PC-3 (cell line): ENCODE results near the gene CTSD. TPM values are rescaled to one million over a fixed set of nuclear protein-coding genes. Genes with fewer than 3 reads are reported as not detected.

Experiments used
- ATAC-seq: fragments of 200-7000 bp; cut with Tn5 transposase; 2 replicates; pipeline ENCODE4 v1.9.1; 2020; ENCODE audit warnings: mild to moderate bottlenecking, moderate library complexity
- BruUV-seq: library from RNA; stranded (reverse); fragments of 400-500 nt; replicated peaks from 2 replicates; lab custom pipeline; 2021; lab: Mats Ljungman, UMichigan
- CTCF ChIA-PET: fragments of 300-600 bp; sonication (Branson Sonifier 250); formaldehyde crosslinking; loops from one replicate; lab custom pipeline; 2022; ENCODE audit warnings: antibody characterized with exemption; lab: Charles Lee
- POLR2A ChIA-PET: fragments of 300-600 bp; sonication (Branson Sonifier 250); formaldehyde crosslinking; loops from one replicate; lab custom pipeline; 2022; ENCODE audit warnings: antibody characterized with exemption; ENCODE audit not compliant: unreplicated experiment; lab: Charles Lee
- DNase-seq: peaks from one replicate; pipeline ENCODE4 v3.0.0-alpha.2; 2015
- H2AFZ ChIP-seq: fragments of 300-600 bp; sonication (generic); 2 replicates; pipeline ENCODE4 v1.6.0; 2016; ENCODE audit warnings: antibody characterized with exemption, low read length
- H3F3A ChIP-seq: fragments of 300-600 bp; sonication (generic); one replicate; pipeline ENCODE4 v1.6.0; 2017; ENCODE audit warnings: antibody characterized with exemption, low read length, control low read depth, mild to moderate bottlenecking; ENCODE audit not compliant: unreplicated experiment
- H3K27ac ChIP-seq: fragments of 300-600 bp; sonication (generic); 2 replicates; pipeline ENCODE4 v1.5.1; 2016; ENCODE audit warnings: mild to moderate bottlenecking, low read length
- H3K27me3 ChIP-seq: fragments of 300-600 bp; sonication (generic); 2 replicates; pipeline ENCODE4 v1.6.1; 2016; ENCODE audit warnings: low read length, mixed read lengths
- H3K36me3 ChIP-seq: fragments of 300-600 bp; sonication (generic); 2 replicates; pipeline ENCODE4 v1.6.1; 2016; ENCODE audit warnings: low read depth, mixed run types, low read length, mixed read lengths
- H3K4me1 ChIP-seq: fragments of 300-600 bp; sonication (generic); 2 replicates; pipeline ENCODE4 v1.5.1; 2016; ENCODE audit warnings: low read length; ENCODE audit not compliant: insufficient read depth
- H3K4me2 ChIP-seq: fragments of 300-600 bp; sonication (generic); 2 replicates; pipeline ENCODE4 v1.6.0; 2016; ENCODE audit warnings: low read length
- H3K4me3 ChIP-seq: fragments of 300-600 bp; sonication (generic); 2 replicates; pipeline ENCODE4 v1.5.1; 2016; ENCODE audit warnings: mild to moderate bottlenecking, low read length, mixed read lengths
- H3K79me2 ChIP-seq: fragments of 300-600 bp; sonication (generic); 2 replicates; pipeline ENCODE4 v1.6.1; 2017; ENCODE audit warnings: low read length, mixed read lengths
- H3K9ac ChIP-seq: fragments of 300-600 bp; sonication (generic); 2 replicates; pipeline ENCODE4 v1.6.0; 2016; ENCODE audit warnings: mild to moderate bottlenecking, low read length
- H3K9me2 ChIP-seq: fragments of 300-600 bp; sonication (generic); replicated peaks from 2 replicates; pipeline ENCODE4 v1.6.1; 2016; ENCODE audit warnings: mixed run types, low read length, mixed read lengths
- H3K9me3 ChIP-seq: fragments of 300-600 bp; sonication (generic); 2 replicates; pipeline ENCODE4 v1.6.1; 2016; ENCODE audit warnings: low read length, mixed read lengths
- H4K20me1 ChIP-seq: fragments of 300-600 bp; sonication (generic); 2 replicates; pipeline ENCODE4 v1.6.1; 2016; ENCODE audit warnings: low read length, mixed read lengths
- CTCF ChIP-seq: fragments of 300-600 bp; sonication (generic); conservative IDR thresholded peaks from 2 replicates; pipeline ENCODE4 v1.5.1; 2017; ENCODE audit warnings: antibody characterized with exemption, low read depth, mild to moderate bottlenecking, low read length
- EZH2 ChIP-seq: fragments of 300-600 bp; sonication (generic); IDR thresholded peaks from one replicate; pipeline ENCODE4 v1.6.1; 2017; ENCODE audit warnings: antibody characterized with exemption, mild to moderate bottlenecking, low read length; ENCODE audit not compliant: unreplicated experiment
- EZH2phosphoT487 ChIP-seq: fragments of 300-600 bp; sonication (generic); IDR thresholded peaks from 2 replicates; pipeline ENCODE4 v1.6.1; 2018; ENCODE audit warnings: mild to moderate bottlenecking, antibody characterized with exemption, low read length, borderline replicate concordance
- intact Hi-C: fragments of 100-400 bp; cut with micrococcal nuclease; formaldehyde crosslinking; loops from 2 replicates; pipeline ENCODE4 v1.9.0; 2023
- total RNA-seq: library from RNA; depleted of rRNA; stranded (reverse); fragments of >200 nt; gene quantifications from 2 replicates; pipeline ENCODE4 v1.2.3, GENCODE V29; 2014

The CTSD gene
- total RNA-seq, 1 experiment from 2014 or later, result 308 TPM

DNA sequence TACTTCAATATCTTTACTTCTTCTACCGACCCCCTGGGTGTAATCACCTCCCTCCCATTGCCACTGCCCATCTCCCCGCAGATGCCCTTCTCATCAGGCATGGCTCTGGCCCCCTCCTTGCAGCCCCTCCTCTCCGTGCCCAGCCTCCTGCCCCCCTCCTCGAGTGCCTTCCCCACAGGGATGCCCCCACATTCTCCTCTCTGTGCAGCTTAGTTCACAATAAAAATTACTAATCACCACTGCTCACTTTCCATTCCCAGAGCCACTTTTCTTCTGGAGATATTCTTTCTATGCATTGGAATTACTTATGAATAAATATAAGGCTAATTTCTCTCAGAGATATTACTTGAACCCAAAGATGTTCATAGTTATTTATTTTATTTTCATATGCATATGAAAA, 35.4 kb downstream of the CTSD start:
- Histone ChIP-seq H2AFZ (no peak overlapping the region), H3K9me3 (no peaks in the 10 kb centered on the region), H3K79me2 (no peaks in the 10 kb centered on the region), H3F3A (no peaks in the 10 kb centered on the region), H3K27me3 (peaks cover 42% of the 10 kb centered on the region), H4K20me1 (no peaks in the 10 kb centered on the region), H3K4me2 (no peak overlapping the region), H3K4me3 (no peak overlapping the region), H3K9ac (no peak overlapping the region), H3K9me2 (no peaks in the 10 kb centered on the region), H3K27ac (no peak overlapping the region), H3K36me3 (no peaks in the 10 kb centered on the region), H3K4me1 (no peaks in the 10 kb centered on the region)
- no peak for DNase-seq
- intact Hi-C loops, result loop anchor here (10.0 kb wide), 1 partner anchor 66 kb away; no protein-coding TSS in a partner anchor
- ChIA-PET POLR2A (no interaction called here), CTCF (no interaction called here)
- no peak for ATAC-seq
- TF ChIP-seq CTCF, result no peak
- TF ChIP-seq EZH2, result no peak
- TF ChIP-seq EZH2phosphoT487, result no peak
- BruUV-seq, result no TSS peak

- no peaks in the 10 kb centered on the region for H3K9me3 ChIP-seq
- POLR2A ChIA-PET, result no interaction called here
- ATAC-seq, result no peak
- no peaks in the 10 kb centered on the region for H3K36me3 ChIP-seq
- H3K4me2 ChIP-seq, result no peak overlapping the region
- no peak for DNase-seq
- H3K9ac ChIP-seq, result no peak overlapping the region
- no peaks in the 10 kb centered on the region for H3K79me2 ChIP-seq
- no peak for TF ChIP-seq EZH2phosphoT487
- no peak for TF ChIP-seq EZH2
- TF ChIP-seq CTCF, result no peak
- H3K4me1 ChIP-seq, result no peaks in the 10 kb centered on the region
- CTCF ChIA-PET, result no interaction called here
- H3F3A ChIP-seq, result no peaks in the 10 kb centered on the region
- intact Hi-C loops, result loop anchor here (10.0 kb wide), 1 partner anchor 67 kb away; no protein-coding TSS in a partner anchor
- no peak overlapping the region for H2AFZ ChIP-seq
- no peaks in the 10 kb centered on the region for H3K9me2 ChIP-seq
- H4K20me1 ChIP-seq, result no peaks in the 10 kb centered on the region
- peaks cover 42% of the 10 kb centered on the region for H3K27me3 ChIP-seq
- no peak overlapping the region for H3K27ac ChIP-seq
- H3K4me3 ChIP-seq, result no peak overlapping the region
- BruUV-seq, result no TSS peak
Observed at GRCh38 chr11:1727861-1728260, 35.9 kb downstream of the CTSD start.

DNA sequence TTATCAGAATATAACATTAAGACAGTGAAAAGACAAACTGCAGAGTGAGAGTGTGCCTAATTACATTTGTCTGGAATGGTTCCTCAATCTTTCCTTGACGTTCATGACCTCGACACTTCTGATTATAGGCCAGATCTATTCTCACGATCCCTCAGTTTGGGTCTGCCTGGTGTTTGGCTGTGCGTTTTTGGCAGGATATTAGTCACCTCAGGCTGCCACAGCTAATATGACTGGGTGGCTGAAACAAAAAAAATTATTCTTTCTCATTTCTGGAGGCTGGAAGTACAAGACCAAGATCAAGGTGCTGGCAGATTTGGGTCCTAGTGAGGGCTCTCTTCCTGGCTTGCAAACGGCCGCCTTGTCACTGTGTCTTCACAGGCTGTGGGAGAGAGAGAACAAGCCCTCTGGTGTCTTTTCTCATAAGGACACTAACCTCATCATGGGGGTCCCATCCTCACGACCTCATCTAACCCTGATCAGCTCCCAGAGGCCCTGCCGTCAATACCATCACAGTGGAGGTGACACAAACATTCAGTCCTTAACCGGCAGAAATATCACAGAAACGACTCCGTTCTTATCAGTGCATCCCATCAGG, 36.5 kb downstream of the CTSD start:
- peak; percentile 8 for DNase-seq
- H3K9ac ChIP-seq, result no peak overlapping the region
- no peak overlapping the region for H3K4me3 ChIP-seq
- peaks cover 44% of the 10 kb centered on the region for H3K27me3 ChIP-seq
- H3K4me1 ChIP-seq, result no peaks in the 10 kb centered on the region
- no peak overlapping the region for H3K27ac ChIP-seq
- no TSS peak for BruUV-seq
- no peak overlapping the region for H3K4me2 ChIP-seq
- POLR2A ChIA-PET, result no interaction called here
- H3K79me2 ChIP-seq, result no peaks in the 10 kb centered on the region
- no peaks in the 10 kb centered on the region for H3F3A ChIP-seq
- CTCF ChIA-PET, result no interaction called here
- H3K9me3 ChIP-seq, result no peaks in the 10 kb centered on the region
- no peaks in the 10 kb centered on the region for H3K9me2 ChIP-seq
- no peak overlapping the region for H2AFZ ChIP-seq
- no peaks in the 10 kb centered on the region for H4K20me1 ChIP-seq
- peak; percentile 37; the same call in 1 of the 2 replicates for ATAC-seq
- H3K36me3 ChIP-seq, result no peaks in the 10 kb centered on the region
- TF ChIP-seq EZH2phosphoT487 (no peak), EZH2 (no peak), CTCF (no peak)
- intact Hi-C loops, result loop anchor here (10.0 kb wide), 1 partner anchor 68 kb away; no protein-coding TSS in a partner anchor
